ENCODE results near the gene TRPV4. TPM values are rescaled to one million over a fixed set of nuclear protein-coding genes. Genes with fewer than 3 reads are reported as not detected.

TRPV4 gene
- total RNA-seq, 1 experiment from 2014 or later = 0.09 TPM

DNA sequence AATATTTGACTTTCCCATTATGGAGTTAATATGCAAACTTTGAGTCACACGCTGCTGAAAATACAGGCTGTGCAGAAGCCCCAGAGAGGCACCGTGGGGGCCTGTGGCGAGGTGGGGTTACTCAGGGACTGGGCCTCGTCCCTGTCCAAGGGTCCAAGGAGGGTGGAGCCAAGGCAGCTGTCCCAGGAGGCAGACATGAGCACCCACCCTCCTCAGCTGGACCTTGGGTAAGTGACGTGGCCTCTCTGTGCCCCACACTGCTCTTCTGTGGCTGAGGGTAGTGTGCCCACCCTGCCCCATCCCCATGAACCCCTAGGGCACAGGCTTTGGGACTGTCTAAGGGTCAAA is 80.2 kb downstream of the TRPV4 start:
- CTCF ChIA-PET = interaction anchor here (0.6 kb wide), 1 partner anchor 100 kb away, joined by 3 read pairs; no protein-coding TSS in a partner anchor
- no peak for DNase-seq (ENCODE audit: unreplicated experiment)
- Mint-ChIP-seq H3K27me3 (ENCODE audit: insufficient read depth, unreplicated experiment) (peaks cover 11% of the 10 kb centered on the region), H3K9me3 (ENCODE audit: unreplicated experiment) (peaks cover 22% of the 10 kb centered on the region), H3K36me3 (ENCODE audit: insufficient read depth, unreplicated experiment) (no peaks in the 10 kb centered on the region), H3K4me3 (ENCODE audit: unreplicated experiment) (no peak overlapping the region), H3K4me1 (ENCODE audit: insufficient read depth, unreplicated experiment) (no peaks in the 10 kb centered on the region), H3K27ac (ENCODE audit: low read depth, unreplicated experiment) (no peak overlapping the region)
- intact Hi-C loops (cut with micrococcal nuclease) = no loop called here
- TF ChIP-seq, protein P1, sequence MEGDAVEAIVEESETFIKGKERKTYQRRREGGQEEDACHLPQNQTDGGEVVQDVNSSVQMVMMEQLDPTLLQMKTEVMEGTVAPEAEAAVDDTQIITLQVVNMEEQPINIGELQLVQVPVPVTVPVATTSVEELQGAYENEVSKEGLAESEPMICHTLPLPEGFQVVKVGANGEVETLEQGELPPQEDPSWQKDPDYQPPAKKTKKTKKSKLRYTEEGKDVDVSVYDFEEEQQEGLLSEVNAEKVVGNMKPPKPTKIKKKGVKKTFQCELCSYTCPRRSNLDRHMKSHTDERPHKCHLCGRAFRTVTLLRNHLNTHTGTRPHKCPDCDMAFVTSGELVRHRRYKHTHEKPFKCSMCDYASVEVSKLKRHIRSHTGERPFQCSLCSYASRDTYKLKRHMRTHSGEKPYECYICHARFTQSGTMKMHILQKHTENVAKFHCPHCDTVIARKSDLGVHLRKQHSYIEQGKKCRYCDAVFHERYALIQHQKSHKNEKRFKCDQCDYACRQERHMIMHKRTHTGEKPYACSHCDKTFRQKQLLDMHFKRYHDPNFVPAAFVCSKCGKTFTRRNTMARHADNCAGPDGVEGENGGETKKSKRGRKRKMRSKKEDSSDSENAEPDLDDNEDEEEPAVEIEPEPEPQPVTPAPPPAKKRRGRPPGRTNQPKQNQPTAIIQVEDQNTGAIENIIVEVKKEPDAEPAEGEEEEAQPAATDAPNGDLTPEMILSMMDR (IDR thresholded peaks at IDR 0.05; ENCODE audit: unreplicated experiment) = no peak
- BruUV-seq (replicated peaks) = no TSS peak
- POLR2A ChIA-PET = no interaction called here

DNA sequence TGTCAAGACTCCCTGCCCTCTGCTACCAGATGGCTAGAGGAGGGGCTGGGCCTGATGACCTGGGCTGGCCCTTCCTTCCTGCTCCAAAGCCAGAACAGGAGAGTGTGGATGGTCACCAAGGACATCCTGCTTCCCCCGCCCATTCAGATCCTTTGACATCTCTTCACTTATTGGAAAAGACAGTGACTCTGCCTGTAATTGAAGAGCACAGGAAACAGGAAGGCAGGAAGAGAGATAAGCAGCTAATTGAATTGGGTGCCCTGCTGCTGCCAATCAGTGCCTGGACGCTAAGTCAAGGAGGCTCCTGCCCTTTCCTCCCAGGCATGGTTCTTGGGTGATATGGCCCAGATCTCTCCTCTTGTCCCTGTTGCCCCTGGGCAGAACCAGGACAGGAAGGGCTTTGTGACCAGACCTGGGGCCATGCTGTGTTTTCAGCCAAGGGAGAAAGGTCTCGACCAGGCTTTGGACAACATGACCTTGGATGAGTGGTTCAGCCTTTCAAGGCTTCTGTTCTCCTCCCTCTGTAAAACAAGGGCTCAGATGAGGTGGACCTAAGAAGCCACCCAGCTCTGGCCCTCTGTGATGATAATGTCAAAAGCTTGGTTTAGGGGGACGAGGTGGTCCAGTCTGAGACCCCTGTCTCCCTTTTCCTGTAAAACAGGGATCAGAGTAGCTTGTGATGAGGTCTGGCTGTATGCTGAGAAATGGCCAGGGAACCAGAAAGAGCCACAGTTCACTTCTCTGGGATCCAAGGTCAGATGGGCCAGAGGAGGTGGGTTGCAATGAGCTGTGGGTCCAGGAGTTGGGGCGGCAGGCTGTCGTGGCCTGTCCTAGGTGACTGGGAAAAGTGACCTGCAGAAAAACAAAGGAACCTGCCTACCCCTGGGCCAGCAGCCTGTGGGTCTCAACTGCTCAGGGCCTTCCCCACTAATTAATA is 80.8 kb downstream of the TRPV4 start:
- Mint-ChIP-seq H3K4me1 (ENCODE audit: insufficient read depth, unreplicated experiment) (no peaks in the 10 kb centered on the region), H3K27me3 (ENCODE audit: insufficient read depth, unreplicated experiment) (peaks cover 11% of the 10 kb centered on the region), H3K4me3 (ENCODE audit: unreplicated experiment) (no peak overlapping the region), H3K9me3 (ENCODE audit: unreplicated experiment) (peaks cover 16% of the 10 kb centered on the region), H3K36me3 (ENCODE audit: insufficient read depth, unreplicated experiment) (no peaks in the 10 kb centered on the region), H3K27ac (ENCODE audit: low read depth, unreplicated experiment) (no peak overlapping the region)
- ChIA-PET CTCF (interaction anchor here (0.6 kb wide), 1 partner anchor 100 kb away, joined by 3 read pairs; no protein-coding TSS in a partner anchor), POLR2A (no interaction called here)
- no peak for DNase-seq (ENCODE audit: unreplicated experiment)
- intact Hi-C loops (cut with micrococcal nuclease) = no loop called here
- BruUV-seq (replicated peaks) = no TSS peak
- TF ChIP-seq, protein P1 (IDR thresholded peaks at IDR 0.05; ENCODE audit: unreplicated experiment) = no peak

DNA sequence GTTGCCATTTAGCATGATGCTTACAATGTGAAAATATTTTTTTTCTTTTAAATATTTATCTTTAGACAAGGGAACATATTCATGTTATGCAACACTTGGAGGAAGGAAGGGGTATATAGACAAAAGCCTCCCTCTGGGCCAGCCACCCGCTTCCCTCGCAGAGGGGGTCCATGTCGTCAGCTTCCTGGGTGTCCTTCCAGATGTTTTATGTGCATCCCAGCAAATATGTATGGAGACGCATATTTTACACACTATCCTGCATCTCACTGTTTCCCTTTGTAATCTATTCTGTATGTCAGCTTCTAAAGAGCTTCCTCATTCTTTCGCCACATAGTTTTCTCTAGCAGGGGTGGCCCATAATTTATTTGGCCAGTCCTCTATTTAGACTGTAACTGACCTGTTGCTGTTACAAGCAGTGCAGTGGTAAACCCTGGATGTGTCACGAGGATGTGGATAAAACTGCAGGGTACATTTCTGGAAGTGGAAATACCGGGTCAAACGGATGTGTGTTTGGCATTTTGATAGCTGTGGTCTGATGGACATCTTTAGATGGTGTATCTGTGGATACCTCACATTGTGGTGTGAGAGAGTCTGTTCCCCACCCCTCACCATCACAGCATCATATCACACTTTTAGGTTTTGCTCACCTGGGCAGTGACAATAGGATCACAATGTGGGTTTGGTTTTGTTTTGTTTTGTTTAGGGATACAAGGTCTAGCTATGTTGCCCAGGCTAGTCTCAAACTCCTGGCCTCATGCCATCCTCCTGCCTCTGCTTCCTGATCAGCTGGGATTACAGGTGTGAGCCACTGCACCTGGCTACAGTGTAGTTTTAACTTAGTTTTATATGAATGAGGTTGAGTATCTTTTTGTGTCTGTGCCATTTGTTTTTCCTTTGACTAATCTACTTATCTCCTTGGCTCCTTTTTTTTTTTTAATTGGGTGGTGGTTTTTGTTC is 87.9 kb downstream of the TRPV4 start:
- POLR2A ChIA-PET = interaction anchor here (0.6 kb wide), 1 partner anchor 202 kb away, joined by 3 read pairs; no protein-coding TSS in a partner anchor
- DNase-seq (ENCODE audit: unreplicated experiment) = no peak
- CTCF ChIA-PET = interaction anchor here (0.6 to 1.3 kb wide), 3 partner anchors 14 to 100 kb away, joined by 3 to 4 read pairs (median 4); no protein-coding TSS in a partner anchor

More for the DNA sequence above, 87.9 kb downstream of the TRPV4 start:
- TF ChIP-seq, protein P1 (IDR thresholded peaks at IDR 0.05; ENCODE audit: unreplicated experiment) = no peak
- Mint-ChIP-seq H3K9me3 (ENCODE audit: unreplicated experiment) (no peaks in the 10 kb centered on the region), H3K4me3 (ENCODE audit: unreplicated experiment) (no peak overlapping the region), H3K4me1 (ENCODE audit: insufficient read depth, unreplicated experiment) (no peaks in the 10 kb centered on the region), H3K27me3 (ENCODE audit: insufficient read depth, unreplicated experiment) (no peaks in the 10 kb centered on the region), H3K36me3 (ENCODE audit: insufficient read depth, unreplicated experiment) (no peaks in the 10 kb centered on the region), H3K27ac (ENCODE audit: low read depth, unreplicated experiment) (no peak overlapping the region)
- no TSS peak for BruUV-seq (replicated peaks)
- intact Hi-C loops (cut with micrococcal nuclease) = no loop called here
